Adrenal gland (tissue), 12 donors: Measurements from ENCODE around the gene ZNF358. TPM values are rescaled to one million over a fixed set of nuclear protein-coding genes. Genes with fewer than 3 reads are reported as not detected.
A peak's percentile ranks its signal among the peaks of the same experiment; 100 is the strongest.

Source experiments
- DNase-seq, 7 donors: peaks; one replicate each; pipeline ENCODE4 v3.0.0-alpha.2; 2019 to 2020
- H3K27ac ChIP-seq, 5 donors: fragments of 200-600 bp; sonication (generic) in 4 of 5; 1 replicate in 3 of 5; 2 replicates in 2 of 5; pipeline versions ENCODE4 v1.5.1 to v1.8.0; 2016 to 2020; ENCODE audit warnings: mild to moderate bottlenecking in 1 of 5
- H3K27me3 ChIP-seq: fragments of 200-600 bp; 2 replicates; pipeline ENCODE4 v1.8.0; 2021
- H3K36me3 ChIP-seq, 2 donors: fragments of 200-600 bp; replicated peaks in 1 of 2; 1 replicate in 1 of 2; 2 replicates in 1 of 2; pipeline versions ENCODE4 v1.5.1 to v1.8.0; 2018 to 2022
- H3K4me1 ChIP-seq, 2 donors: fragments of 200-600 bp; replicated peaks in 1 of 2; 1 replicate in 1 of 2; 2 replicates in 1 of 2; pipeline versions ENCODE4 v1.5.1 to v1.8.0; 2018 to 2021
- H3K4me3 ChIP-seq, 4 donors: fragments of 200-600 bp; sonication (generic) in 3 of 4; one replicate each; pipeline ENCODE4 v1.5.1; 2016 to 2018
- H3K9me3 ChIP-seq, 3 donors: fragments of 200-600 bp; sonication (generic) in 1 of 3; replicated peaks in 1 of 3; 1 replicate in 2 of 3; 2 replicates in 1 of 3; pipeline versions ENCODE4 v1.5.1 to v1.8.0; 2016 to 2021
- CTCF ChIP-seq, 6 experiments: fragments of 450-650 bp in 4 of 6; fragments of 200-600 bp in 2 of 6; sonication (generic) in 1 of 6; IDR thresholded peaks; 1 replicate in 5 of 6; 2 replicates in 1 of 6; pipeline versions ENCODE4 v1.5.1 to v1.8.0; 2016 to 2021; ENCODE audit warnings: antibody characterized with exemption in 6 of 6, mild to moderate bottlenecking in 2 of 6, moderate library complexity in 1 of 6
- POLR2A ChIP-seq, 2 donors: fragments of 450-650 bp; IDR thresholded peaks; one replicate each; pipeline ENCODE4 v1.6.1; 2017; ENCODE audit warnings: antibody characterized with exemption in 2 of 2, mild to moderate bottlenecking in 2 of 2, moderate library complexity in 1 of 2
- WGBS, 4 donors: extraction: QIAGEN DNeasy Blood & Tissue Kit in 2 of 4; methylation state at CpG; one replicate each; pipeline versions ENCODE4 v1.1.5 to v1.1.7; 2013 to 2017; 5-methylcytosine and 5-hydroxymethylcytosine counted together
- intact Hi-C, 2 donors: fragments of 100-400 bp; cut with DNase I; formaldehyde crosslinking; loops; one replicate each; pipeline versions ENCODE4 v1.14.1 to v1.15.0; 2022 to 2023
- polyA plus RNA-seq, 3 donors: library from polyadenylated mRNA; stranded (reverse); fragments of 200-250 nt in 2 of 3; fragments of 350-450 nt in 1 of 3; fragmentation: Illumina TruSeq in 1 of 3; extraction: RNeasy Lipid Tissue Mini Kit (QIAGEN cat#74804) in 1 of 3; gene quantifications; one replicate each; pipeline ENCODE4 v1.2.3, GENCODE V29; 2013 to 2014
- total RNA-seq, 9 donors: library from RNA; depleted of rRNA in 4 of 9; stranded (reverse); fragments of >200 nt in 4 of 9; fragments of 120-200 nt in 1 of 9; fragmentation: NEBNext Ultra II Directional in 1 of 9; extraction: Animal tissue kit (Norgen Biotek cat#: 25700) in 1 of 9; gene quantifications; one replicate each; pipeline versions ENCODE4 v1.1.0 to v1.2.4, GENCODE V29; 2013 to 2023
- donor health status: healthy with polysubstance abuse.
- donor health status: Bipolar disorder and iron deficiency.
- donor health status: DM: yes; HTN: yes; CAD: no.
- donor health status: DM: no; HTN: no; CAD: no.
- donor health status: DM: no; HTN: no; CAD: no.
- donor health status: DM: yes; HTN: yes; CAD: no.

ZNF358 gene
- total and polyA plus RNA-seq, 12 donors, result 12.8 to 197 (median 101) TPM

DNA sequence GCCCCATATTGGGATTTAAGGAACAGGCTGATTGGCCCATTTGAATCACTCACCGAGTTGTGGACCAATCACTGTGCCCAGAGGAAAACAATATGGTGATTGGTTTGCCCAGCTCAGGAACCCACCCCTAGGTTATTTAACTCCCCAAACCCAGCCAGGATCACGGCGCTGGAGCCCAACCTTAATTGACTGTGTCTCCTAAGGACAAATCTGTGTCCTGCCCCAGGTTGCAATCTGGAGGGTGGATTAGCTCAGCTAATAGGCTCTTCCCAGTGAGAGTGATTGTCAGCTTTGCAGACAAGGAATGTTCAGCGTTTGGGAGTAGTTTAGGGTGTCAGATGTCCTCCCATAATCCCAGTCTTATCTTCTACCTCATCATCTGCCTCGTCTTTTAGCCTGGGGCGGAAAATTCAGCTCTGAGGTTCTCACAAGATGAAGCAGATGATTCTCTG is 3.5 kb upstream of the ZNF358 start:
- Histone ChIP-seq H3K27ac (no peak overlapping the region), H3K9me3 (no peaks in the 10 kb centered on the region), H3K27me3 (no peaks in the 10 kb centered on the region), H3K4me3 (no peak overlapping the region), H3K4me1 (peaks cover 12 to 25% of the 10 kb centered on the region in 2 donors), H3K36me3 (no peaks in the 10 kb centered on the region)
- 64 to 71% (median 69%) methylated on average over 2 to 6 of the region's 6 CpGs for WGBS, 4 donors
- intact Hi-C loops, result no loop called here
- TF ChIP-seq CTCF (IDR thresholded peaks at IDR 0.05), result no peak
- DNase-seq, result no peak

- DNase-seq, result no peak
- Histone ChIP-seq H3K36me3 (no peaks in the 10 kb centered on the region), H3K9me3 (no peaks in the 10 kb centered on the region), H3K27me3 (no peaks in the 10 kb centered on the region), H3K4me1 (peaks cover 7 to 26% of the 10 kb centered on the region in 2 donors), H3K4me3 (no peak overlapping the region), H3K27ac (peak overlapping the region in 1 of 5 donors; percentile 88)
- intact Hi-C loops, result no loop called here
- WGBS, 4 donors, result 83 to 92% (median 89%) methylated on average over 5 of the region's 5 CpGs
- TF ChIP-seq POLR2A (IDR thresholded peaks at IDR 0.05) (no peak), CTCF (IDR thresholded peaks at IDR 0.05) (no peak)
These were observed 1.9 kb upstream of the ZNF358 start for GRCh38 chr19:7513809-7514642.

DNA sequence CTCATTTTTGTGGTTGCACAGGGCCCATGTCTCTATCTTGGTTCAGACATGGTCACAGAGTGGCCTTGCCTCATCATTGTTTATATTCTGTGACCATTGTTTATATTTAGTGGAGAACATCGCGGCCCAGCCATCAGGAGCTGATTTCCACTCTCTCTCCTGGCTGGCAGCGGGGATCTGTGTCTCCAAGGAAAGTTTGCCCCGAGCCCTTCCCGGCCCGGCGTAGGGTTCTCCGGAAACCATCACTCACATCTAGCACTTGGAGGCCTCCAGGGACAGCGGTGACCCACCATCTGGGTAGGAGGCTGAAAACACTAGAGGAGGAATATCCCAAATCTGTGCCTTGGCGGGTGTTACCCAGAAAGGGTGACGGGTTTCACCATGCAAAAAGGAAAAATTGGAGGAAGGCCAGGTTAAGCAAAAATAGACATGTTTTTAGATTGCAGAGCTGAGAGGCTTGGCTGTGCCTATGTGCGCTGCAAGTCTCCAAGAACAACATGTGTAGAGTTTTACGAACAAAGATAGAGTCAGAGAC is 726 bp upstream of the ZNF358 start:
- Histone ChIP-seq H3K27me3 (no peaks in the 10 kb centered on the region), H3K27ac (peak overlapping the region; percentile 9 to 90 (median 67)), H3K36me3 (peaks cover 0 to 11% of the 10 kb centered on the region in 2 donors), H3K4me1 (peaks cover 9 to 31% of the 10 kb centered on the region in 2 donors), H3K9me3 (no peaks in the 10 kb centered on the region), H3K4me3 (peak overlapping the region in 1 of 4 donors; percentile 54)
- TF ChIP-seq POLR2A (IDR thresholded peaks at IDR 0.05), result no peak
- TF ChIP-seq CTCF (IDR thresholded peaks at IDR 0.05), result no peak
- WGBS, 4 donors, result 57 to 71% (median 64%) methylated on average over 12 to 13 of the region's 13 CpGs
- intact Hi-C loops, result no loop called here
- peak in 5 of 7 donors; percentile 35 to 76 (median 48) for DNase-seq

DNA sequence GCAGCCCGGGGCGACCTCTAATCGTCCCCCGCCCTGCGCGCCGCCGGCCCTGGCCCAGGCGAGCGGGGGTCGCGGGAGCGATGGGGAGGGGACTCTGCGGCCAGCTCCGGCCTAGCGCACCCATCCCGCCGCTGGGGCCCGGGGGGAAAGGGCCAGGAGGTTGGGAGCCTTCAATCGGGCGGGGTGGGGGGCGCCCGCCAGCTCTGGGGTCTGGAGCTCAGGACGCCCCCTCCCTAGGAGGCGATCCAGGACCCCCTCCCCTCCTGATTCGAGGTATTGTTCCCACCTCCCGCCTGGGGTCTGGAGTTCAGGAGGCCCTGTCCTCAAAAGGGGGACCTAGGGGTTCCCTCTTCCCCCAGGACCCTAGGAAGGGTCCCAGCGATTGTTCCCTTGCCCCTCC is 430 bp downstream of the ZNF358 start:
- 0 to 2% (median 2%) methylated on average over 19 to 27 of the region's 28 CpGs; no CpG with 5 or more reads in 1 of the 4 donors for WGBS, 4 donors
- H3K36me3 ChIP-seq, result peaks cover 0 to 14% of the 10 kb centered on the region in 2 donors
- H3K27me3 ChIP-seq, result no peaks in the 10 kb centered on the region
- peak overlapping the region in 2 of 4 donors; percentile 56 to 80 for H3K4me3 ChIP-seq
- peak overlapping the region; percentile 64 to 91 (median 88) for H3K27ac ChIP-seq
- H3K4me1 ChIP-seq, result peaks cover 19 to 43% of the 10 kb centered on the region in 2 donors
- no peak for DNase-seq
- TF ChIP-seq CTCF (IDR thresholded peaks at IDR 0.05) (no peak), POLR2A (IDR thresholded peaks at IDR 0.05) (no peak)
- intact Hi-C loops, result no loop called here
- H3K9me3 ChIP-seq, result no peaks in the 10 kb centered on the region
